ENCODE results near the gene TCF7L2.
A peak's percentile ranks its signal among the peaks of the same experiment; 100 is the strongest.

Gene TCF7L2

GRCh38 chr10:112949875-112950507 lies at the start of gene TCF7L2:
Gene TCF7L2, plus strand, starts transcription at chr10:112950247. Its CDS starts 510 bp downstream, at chr10:112950757.
- DNase-seq = peak; percentile 5 to 97 (median 90)

DNA sequence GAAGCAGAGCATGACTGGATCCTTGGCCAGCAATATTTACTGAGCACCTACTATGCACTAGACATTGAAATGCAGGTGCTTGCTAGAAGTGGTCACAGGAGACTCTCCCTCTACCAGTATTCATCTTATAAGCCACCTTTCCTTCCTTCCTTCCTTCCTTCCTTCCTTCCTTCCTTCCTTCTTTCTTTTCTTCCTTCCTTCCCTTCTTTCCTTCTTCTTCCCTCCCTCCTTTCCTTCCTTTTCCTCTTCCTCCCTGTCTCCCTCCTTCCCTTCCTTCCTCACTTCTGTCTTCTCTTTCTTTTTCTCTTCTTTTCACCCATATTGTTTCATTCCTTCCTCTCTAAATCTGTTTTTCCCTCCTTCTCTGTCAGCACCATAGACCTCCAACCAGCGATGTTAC lies 47.3 kb upstream of the TCF7L2 start:
- no peak for DNase-seq

DNA sequence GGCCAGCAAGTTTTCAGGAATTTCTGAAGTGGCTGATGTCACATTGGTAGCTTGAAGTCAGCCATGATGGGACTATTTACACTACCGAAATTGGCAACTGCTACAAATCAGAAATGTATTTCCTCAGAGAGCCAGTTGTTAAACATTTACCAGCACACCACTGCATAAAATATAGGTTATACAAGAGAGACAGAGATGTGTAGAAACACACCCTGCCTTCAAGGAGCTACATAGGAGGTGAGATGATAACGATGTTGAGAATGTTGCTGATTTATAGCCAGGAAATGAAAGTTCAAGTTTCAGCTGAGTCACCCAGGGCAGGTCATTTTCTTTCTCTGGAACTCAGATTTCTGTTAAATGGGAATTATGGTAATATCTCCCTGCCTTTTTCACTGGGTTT lies 46.0 kb upstream of the TCF7L2 start:
- DNase-seq = no peak

DNA sequence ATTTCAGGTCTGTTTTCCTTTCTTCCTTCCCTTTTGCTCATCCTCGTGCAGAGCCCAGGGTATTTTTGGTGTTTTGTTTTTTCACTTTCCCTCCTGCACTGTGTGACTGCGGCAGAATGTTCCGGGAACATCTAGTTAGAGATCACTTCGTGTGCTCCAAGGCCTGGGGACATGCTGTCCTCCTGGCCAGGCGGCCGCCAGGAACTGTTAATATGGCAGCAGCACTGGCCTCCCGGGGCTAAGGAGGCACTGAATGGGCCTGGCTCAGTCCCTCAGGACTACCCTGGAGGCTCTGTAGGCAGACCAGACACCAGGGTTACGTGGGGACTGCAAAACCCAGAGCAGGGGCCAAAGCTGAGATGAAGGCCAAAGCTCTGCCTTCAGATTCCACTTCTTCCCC lies 43.1 kb upstream of the TCF7L2 start:
- no peak for DNase-seq

DNA sequence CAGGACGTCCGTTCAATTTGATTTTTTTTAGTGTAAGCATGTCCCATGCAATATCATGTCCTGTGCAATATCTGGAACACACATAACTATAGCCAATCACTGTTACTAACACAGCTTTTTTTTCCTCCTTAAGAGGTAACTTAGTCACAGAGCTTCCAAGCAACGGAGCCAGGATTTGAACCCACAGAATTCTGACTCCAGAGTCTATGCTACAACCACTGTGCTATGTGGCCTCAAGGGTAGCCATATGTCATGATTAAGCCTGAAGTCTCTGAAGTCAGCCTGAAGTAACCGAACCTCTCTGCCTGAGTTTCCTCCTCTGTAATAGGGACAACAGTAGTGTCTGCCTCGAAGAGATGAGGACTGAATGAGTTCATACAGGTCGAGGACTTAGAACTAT lies 42.2 kb upstream of the TCF7L2 start:
- DNase-seq = no peak

- no peak for DNase-seq
These were observed 38.8 kb upstream of the TCF7L2 start for GRCh38 chr10:112911206-112911605.

GRCh38 chr10:112912410-112912928 lies 37.6 kb upstream of the TCF7L2 start:
- DNase-seq = no peak

DNA sequence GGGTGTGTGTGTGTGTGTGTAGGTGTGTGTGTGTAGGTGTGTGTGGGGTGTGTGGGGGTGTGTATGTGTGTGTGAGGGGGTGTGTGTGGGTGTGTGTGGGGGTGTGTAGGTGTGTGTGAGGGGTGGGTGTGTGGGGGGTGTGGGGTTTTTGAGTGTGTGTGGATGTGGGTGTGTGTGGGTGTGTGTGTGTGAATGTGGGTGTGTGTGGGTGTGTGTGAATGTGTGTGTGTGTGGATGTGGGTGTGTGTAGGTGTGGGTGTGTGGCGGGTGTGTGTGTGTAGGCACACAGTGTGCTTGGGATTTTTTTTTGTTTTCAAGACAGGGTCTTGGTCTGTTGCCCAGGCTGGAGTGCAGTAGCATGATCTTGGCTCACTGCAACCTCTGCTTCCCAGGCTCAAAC lies 36.8 kb upstream of the TCF7L2 start:
- peak in 1 of 56 donors; percentile 5 for DNase-seq

- DNase-seq = no peak
These were observed 36.3 kb upstream of the TCF7L2 start for GRCh38 chr10:112913661-112914287.

GRCh38 chr10:112914288-112914952 lies 35.6 kb upstream of the TCF7L2 start:
- DNase-seq = no peak

DNA sequence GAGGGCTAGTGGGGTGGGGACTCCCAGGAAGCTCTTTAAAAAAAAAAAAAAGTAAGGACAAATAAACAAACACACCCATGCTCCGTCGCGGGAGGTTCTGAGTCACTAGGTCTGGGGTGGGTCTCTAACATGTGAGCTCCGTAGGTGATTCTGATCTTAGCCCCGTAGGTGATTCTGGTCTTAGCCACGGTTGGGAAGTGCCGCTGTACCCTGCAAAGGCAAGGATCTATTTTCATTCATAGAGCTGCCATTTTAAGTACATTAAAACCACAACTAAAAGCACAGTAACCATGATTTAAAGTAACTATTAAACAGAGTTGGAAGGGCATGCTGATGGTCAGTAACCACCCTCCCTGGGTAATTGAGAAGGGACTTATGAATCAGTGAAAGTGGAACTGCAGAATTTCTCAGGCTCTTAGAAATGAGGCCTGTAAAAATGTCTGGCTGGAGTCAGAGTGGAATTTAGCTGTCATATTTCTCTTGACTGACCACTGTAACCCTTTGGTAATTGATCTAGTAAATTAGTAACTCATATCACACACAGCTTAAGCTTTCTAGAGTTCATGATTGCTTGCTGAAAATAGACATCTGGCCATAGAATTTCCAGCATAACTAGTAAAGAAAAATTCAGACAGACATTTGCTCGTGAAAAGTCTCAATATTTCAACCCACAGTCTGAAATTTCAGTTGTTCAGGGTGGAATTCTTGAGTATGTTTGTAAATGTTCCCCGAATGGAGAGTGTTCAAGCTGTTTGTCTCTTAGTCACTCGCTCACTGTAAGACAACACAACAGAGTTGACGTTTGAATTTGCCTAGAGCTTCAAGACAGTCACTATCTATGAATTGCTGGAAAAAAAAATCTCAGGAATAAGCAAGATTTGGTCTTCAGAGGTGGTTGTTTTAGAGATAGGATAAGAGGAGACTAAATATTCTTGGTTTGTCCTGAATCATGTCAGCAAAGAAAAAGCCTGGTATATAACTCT lies 34.2 kb upstream of the TCF7L2 start:
- no peak for DNase-seq

GRCh38 chr10:112917681-112918080 lies 32.4 kb upstream of the TCF7L2 start:
- no peak for DNase-seq

- no peak for DNase-seq
These were observed 31.3 kb upstream of the TCF7L2 start for GRCh38 chr10:112918771-112919170.

- DNase-seq = no peak
These were observed 30.3 kb upstream of the TCF7L2 start for GRCh38 chr10:112919721-112920120.

DNA sequence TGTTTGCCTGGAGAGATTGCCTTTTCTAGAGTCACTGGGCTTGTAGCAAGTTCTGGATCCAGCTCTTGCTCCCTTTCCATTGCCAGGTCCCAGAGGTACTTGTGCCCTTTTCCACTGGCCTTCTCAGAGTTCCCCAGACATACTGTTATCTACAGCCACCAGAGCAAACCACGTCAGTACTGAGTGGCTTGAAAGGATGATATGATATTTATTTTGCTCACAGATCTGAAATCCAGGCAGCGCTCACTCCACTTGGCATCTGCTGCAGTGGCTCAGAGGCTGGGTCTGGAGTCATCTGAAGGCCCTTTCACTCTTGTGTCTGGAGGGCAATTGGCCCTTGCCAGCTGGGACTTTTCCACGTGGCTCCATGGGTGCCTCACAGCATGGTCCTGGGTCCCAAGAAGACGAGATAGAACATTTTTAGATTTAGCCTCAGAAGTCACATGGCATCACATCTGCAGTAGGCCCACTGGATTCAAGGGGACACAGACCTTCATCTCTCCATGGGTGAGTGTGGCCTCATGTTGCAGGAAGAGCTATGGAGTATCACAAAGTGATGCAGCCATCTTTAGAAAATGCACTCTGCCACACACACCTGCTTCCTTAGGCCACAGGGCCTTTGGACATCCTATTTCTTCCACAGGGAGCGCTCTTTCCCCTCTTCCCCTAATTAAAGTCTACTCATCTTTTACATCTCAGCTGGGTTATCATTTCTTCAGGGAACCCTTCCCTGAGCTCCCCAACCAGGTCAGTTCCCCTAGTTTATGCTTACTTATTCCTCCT lies 22.9 kb upstream of the TCF7L2 start:
- no peak for DNase-seq

GRCh38 chr10:112927980-112928379 lies 22.1 kb upstream of the TCF7L2 start:
- no peak for DNase-seq

DNA sequence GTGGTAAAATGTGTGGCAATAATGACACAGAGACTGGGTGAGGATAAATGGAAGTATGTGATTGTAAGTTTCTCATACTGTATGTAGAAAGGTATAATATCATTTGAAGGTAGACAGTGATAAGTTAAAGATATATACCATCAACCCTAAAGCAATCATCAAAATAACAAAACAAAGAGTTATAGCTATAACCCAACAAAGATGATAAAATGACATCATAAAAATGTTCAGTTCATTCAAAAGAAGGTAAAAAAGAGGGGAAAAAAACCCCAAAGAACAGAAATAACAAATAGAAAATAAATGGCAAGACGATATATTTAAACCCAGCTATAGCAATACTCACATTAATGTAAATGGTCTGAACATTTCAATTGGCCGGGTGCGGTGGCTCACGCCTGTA lies 17.4 kb upstream of the TCF7L2 start:
- DNase-seq = no peak

DNA sequence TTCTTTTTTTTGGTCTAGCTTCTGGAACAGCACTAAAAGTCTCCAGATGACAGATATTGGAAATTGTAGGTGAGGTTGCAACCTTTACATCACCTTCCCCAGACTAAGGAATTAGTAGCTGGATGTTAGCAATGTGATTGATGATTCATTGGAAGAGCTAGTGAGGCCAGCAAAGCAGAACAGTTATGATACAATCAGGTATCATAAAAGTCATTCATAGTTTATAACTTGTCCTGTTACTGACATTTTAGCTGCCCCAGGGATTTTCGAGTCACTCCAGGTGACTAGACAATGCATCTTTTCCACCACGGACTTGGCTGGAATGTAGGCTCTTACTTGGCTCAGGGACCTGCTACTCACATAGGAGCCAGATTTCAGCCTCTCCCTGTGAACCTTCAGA lies 15.9 kb upstream of the TCF7L2 start:
- no peak for DNase-seq

DNA sequence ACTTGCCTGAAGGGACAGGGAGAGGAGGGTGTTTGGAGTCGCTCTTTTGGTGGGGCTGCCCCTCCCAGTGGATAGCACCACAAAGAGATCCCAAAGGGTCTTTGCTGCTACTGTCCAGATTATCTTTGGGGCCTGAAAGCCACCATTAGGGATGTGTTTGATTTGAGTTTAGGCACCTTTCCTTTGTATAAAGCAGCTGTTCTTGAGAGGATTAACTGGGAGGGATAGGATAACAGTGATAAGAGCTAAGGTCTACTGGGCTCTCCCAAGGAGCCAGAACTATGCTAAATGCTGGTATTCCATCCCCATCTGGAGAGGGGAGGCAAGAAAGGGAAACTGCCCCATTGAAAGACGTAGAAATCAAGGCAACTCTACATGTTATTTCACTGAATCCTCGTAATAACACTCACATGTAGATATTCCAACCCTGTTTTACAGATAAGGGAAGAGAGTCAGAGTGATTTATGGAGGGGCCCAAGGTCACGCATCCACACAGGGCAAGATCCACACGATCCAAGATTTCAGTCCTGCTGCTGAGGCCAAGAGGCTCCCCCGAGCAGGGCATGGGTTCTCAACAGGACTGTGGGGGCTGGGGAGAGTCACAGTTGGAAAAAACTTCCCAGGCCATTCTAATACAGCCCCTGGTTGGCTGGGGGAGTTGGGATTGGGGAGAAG lies 11.1 kb upstream of the TCF7L2 start:
- no peak for DNase-seq

- DNase-seq = peak in 2 of 56 donors; percentile 26 to 50
These were observed 4.2 kb upstream of the TCF7L2 start for GRCh38 chr10:112945811-112946210.
